H9 (cell line): ENCODE results near the gene ARHGEF1. TPM values are rescaled to one million over a fixed set of nuclear protein-coding genes. Genes with fewer than 3 reads are reported as not detected.

ENCODE experiments used
- DNase-seq: peaks from one replicate; pipeline ENCODE4 v3.0.0-alpha.2; 2017
- H2AFZ ChIP-seq: one replicate; pipeline ENCODE4 v1.6.1; 2013; ENCODE audit warnings: mild to moderate bottlenecking, low read length, control low read depth, moderate library complexity
- H2AK5ac ChIP-seq: 2 replicates; pipeline ENCODE4 v1.6.1; 2013; ENCODE audit warnings: low read length, control low read depth, mixed read lengths; ENCODE audit not compliant: insufficient read length
- H2BK120ac ChIP-seq: one replicate; pipeline ENCODE4 v1.6.1; 2013; ENCODE audit warnings: low read depth, mild to moderate bottlenecking, low read length, control low read depth, inconsistent platforms; ENCODE audit not compliant: poor library complexity, severe bottlenecking
- H2BK12ac ChIP-seq: 2 replicates; pipeline ENCODE4 v1.6.1; 2013; ENCODE audit warnings: low read length, control low read depth, mixed read lengths, low read depth; ENCODE audit not compliant: insufficient read length
- H2BK15ac ChIP-seq: 2 replicates; pipeline ENCODE4 v1.6.1; 2013; ENCODE audit warnings: low read depth, low read length, control low read depth
- H2BK20ac ChIP-seq: one replicate; pipeline ENCODE4 v1.6.1; 2013; ENCODE audit warnings: low read depth, mild to moderate bottlenecking, low read length, control low read depth, inconsistent platforms; ENCODE audit not compliant: poor library complexity, severe bottlenecking
- H2BK5ac ChIP-seq: 2 replicates; pipeline ENCODE4 v1.6.1; 2013; ENCODE audit warnings: low read length, control low read depth, mixed read lengths; ENCODE audit not compliant: insufficient read length
- H3K14ac ChIP-seq: 2 replicates; pipeline ENCODE4 v1.6.1; 2013; ENCODE audit warnings: low read length, control low read depth; ENCODE audit not compliant: insufficient read depth
- H3K18ac ChIP-seq: 2 replicates; pipeline ENCODE4 v1.6.1; 2013; ENCODE audit warnings: low read depth, mild to moderate bottlenecking, mixed read lengths, low read length, control low read depth; ENCODE audit not compliant: insufficient read length
- H3K23ac ChIP-seq: 2 replicates; pipeline ENCODE4 v1.6.1; 2013; ENCODE audit warnings: low read length, control low read depth, mixed read lengths, low read depth; ENCODE audit not compliant: insufficient read length
- H3K23me2 ChIP-seq: 2 replicates; pipeline ENCODE4 v1.6.1; 2013; ENCODE audit warnings: low read depth, mild to moderate bottlenecking, mixed read lengths, low read length, control low read depth; ENCODE audit not compliant: insufficient read length, poor library complexity, severe bottlenecking
- H3K27ac ChIP-seq: 2 replicates; pipeline ENCODE4 v1.5.1; 2013; ENCODE audit warnings: low read length, control low read depth, mixed read lengths, low read depth; ENCODE audit not compliant: insufficient read length
- H3K27me3 ChIP-seq: 2 replicates; pipeline ENCODE4 v1.6.1; 2013; ENCODE audit warnings: low read length, control low read depth, inconsistent platforms; ENCODE audit not compliant: insufficient read depth
- H3K4ac ChIP-seq: 2 replicates; pipeline ENCODE4 v1.6.1; 2013; ENCODE audit warnings: low read depth, mild to moderate bottlenecking, control low read depth, inconsistent platforms, low read length, moderate library complexity
- H3K4me1 ChIP-seq: 2 replicates; pipeline ENCODE4 v1.6.1; 2013; ENCODE audit warnings: low read length, control low read depth, inconsistent platforms; ENCODE audit not compliant: insufficient read depth
- H3K4me2 ChIP-seq: 2 replicates; pipeline ENCODE4 v1.6.1; 2013; ENCODE audit warnings: low read length, control low read depth, mixed read lengths; ENCODE audit not compliant: insufficient read length, insufficient read depth
- H3K56ac ChIP-seq: 2 replicates; pipeline ENCODE4 v1.6.1; 2013; ENCODE audit warnings: low read depth, mild to moderate bottlenecking, mixed read lengths, low read length, control low read depth; ENCODE audit not compliant: insufficient read length
- H3K79me1 ChIP-seq: 2 replicates; pipeline ENCODE4 v1.6.1; 2013; ENCODE audit warnings: low read depth, mild to moderate bottlenecking, moderate library complexity, low read length, control low read depth, inconsistent platforms; ENCODE audit not compliant: insufficient read depth, poor library complexity, severe bottlenecking
- H3K79me2 ChIP-seq: 2 replicates; pipeline ENCODE4 v1.6.1; 2013; ENCODE audit warnings: low read length, control low read depth, inconsistent platforms; ENCODE audit not compliant: insufficient read depth
- H3K9ac ChIP-seq: 2 replicates; pipeline ENCODE4 v1.6.1; 2013; ENCODE audit warnings: low read length, control low read depth, mixed read lengths; ENCODE audit not compliant: insufficient read length; ENCODE audit errors: extremely low read depth
- H3K9me3 ChIP-seq: one replicate; pipeline ENCODE4 v1.6.1; 2013; ENCODE audit warnings: low read depth, low read length, inconsistent platforms; ENCODE audit not compliant: control insufficient read depth
- H3T11ph ChIP-seq: one replicate; pipeline ENCODE4 v1.6.1; 2013; ENCODE audit warnings: mild to moderate bottlenecking, low read length, control low read depth, inconsistent platforms
- H4K20me1 ChIP-seq: one replicate; pipeline ENCODE4 v1.6.1; 2013; ENCODE audit not compliant: control insufficient read depth, insufficient read length, insufficient read depth
- H4K5ac ChIP-seq: 2 replicates; pipeline ENCODE4 v1.6.1; 2013; ENCODE audit warnings: low read depth, mild to moderate bottlenecking, mixed read lengths, low read length, control low read depth; ENCODE audit not compliant: insufficient read length
- H4K8ac ChIP-seq: replicated peaks from 2 replicates; pipeline ENCODE4 v1.6.1; 2013; ENCODE audit warnings: low read length, control low read depth, mixed read lengths, low read depth; ENCODE audit not compliant: insufficient read length
- H4K91ac ChIP-seq: 2 replicates; pipeline ENCODE4 v1.6.1; 2013; ENCODE audit warnings: low read depth, mild to moderate bottlenecking, moderate library complexity, mixed read lengths, low read length, control low read depth; ENCODE audit not compliant: insufficient read length
- H3K27ac Mint-ChIP-seq, 3 experiments: 2 replicates in 2 of 3; 3 replicates in 1 of 3; pipeline ENCODE4 v1.8.0; 2020 to 2021; ENCODE audit warnings: mixed read lengths in 3 of 3, mild to moderate bottlenecking in 1 of 3, moderate library complexity in 1 of 3
- H3K27me3 Mint-ChIP-seq: 2 replicates; pipeline ENCODE4 v1.8.0; 2021; ENCODE audit warnings: low read depth, mild to moderate bottlenecking, moderate library complexity, mixed read lengths
- H3K36me3 Mint-ChIP-seq, 3 experiments: 2 replicates in 2 of 3; 3 replicates in 1 of 3; pipeline ENCODE4 v1.8.0; 2020 to 2021; ENCODE audit warnings: low read depth in 3 of 3, mixed read lengths in 3 of 3; ENCODE audit not compliant: insufficient read depth in 1 of 3
- H3K4me1 Mint-ChIP-seq, 2 experiments: 2 replicates each; pipeline ENCODE4 v1.8.0; 2020; ENCODE audit warnings: mixed read lengths in 2 of 2
- H3K4me3 Mint-ChIP-seq, 2 experiments: 2 replicates in 1 of 2; 3 replicates in 1 of 2; pipeline ENCODE4 v1.8.0; 2020 to 2021; ENCODE audit warnings: mild to moderate bottlenecking in 2 of 2, mixed read lengths in 2 of 2, moderate library complexity in 1 of 2
- H3K9me3 Mint-ChIP-seq, 2 experiments: 2 replicates in 1 of 2; 3 replicates in 1 of 2; pipeline ENCODE4 v1.8.0; 2020; ENCODE audit warnings: mild to moderate bottlenecking in 2 of 2, mixed read lengths in 2 of 2, moderate library complexity in 1 of 2
- WGBS: extraction: QIAGEN DNeasy Blood & Tissue Kit; methylation state at CpG from one replicate; pipeline ENCODE4 v1.1.7; 2013; ENCODE audit warnings: missing lambda C conversion rate, low lambda C conversion rate, mixed read lengths; ENCODE audit not compliant: insufficient read length; ENCODE audit errors: extremely low coverage; 5-methylcytosine and 5-hydroxymethylcytosine counted together
- total RNA-seq: library from RNA; stranded (reverse); gene quantifications from 2 replicates; pipeline ENCODE4 v1.2.1, GENCODE V29; 2021
- TF ChIP-seq, protein P1 (sequence below): fragments of 200-600 bp; sonication (generic); conservative IDR thresholded peaks from 3 replicates; pipeline ENCODE4 v1.8.0; 2021; ENCODE audit warnings: antibody characterized with exemption, mild to moderate bottlenecking

ARHGEF1 gene
- total RNA-seq, 1 experiment from 2014 or later: 50.3 TPM

DNA sequence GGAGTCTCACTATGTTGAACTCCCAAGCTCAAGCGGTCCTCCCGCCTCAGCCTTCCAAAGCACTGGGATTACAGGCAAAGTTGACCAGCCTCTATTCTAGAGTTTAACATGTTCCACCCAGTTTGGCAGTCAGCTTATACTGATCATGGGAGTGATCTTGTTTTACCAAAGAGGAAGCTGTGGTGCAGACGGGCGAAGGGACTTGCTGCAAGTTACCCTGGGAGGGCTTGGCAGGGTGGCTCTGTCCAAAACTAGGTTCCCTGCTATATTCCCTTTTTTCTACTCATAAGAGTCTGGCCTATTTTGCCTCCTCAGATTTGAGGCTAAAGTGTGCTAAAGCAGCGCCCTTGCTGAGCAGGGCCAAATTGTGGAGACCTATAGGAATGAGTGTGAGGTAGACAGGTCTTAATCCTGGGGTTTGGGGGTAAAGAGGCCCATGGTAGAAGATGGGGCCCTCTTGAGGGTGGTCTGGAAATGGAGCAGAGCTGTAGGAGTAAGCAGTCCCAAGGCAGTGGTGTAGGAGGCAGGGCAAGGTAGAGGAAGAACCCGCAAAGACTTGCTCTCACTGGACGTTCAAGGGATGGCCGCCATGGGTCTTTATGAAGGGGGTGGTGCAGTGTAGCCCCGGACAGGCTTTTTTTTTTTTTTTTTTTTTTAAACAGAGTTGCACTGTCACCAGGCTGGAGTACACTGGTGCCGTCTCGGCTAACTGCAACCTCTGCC lies 19.6 kb upstream of the ARHGEF1 start:
- Histone ChIP-seq H4K20me1 (no peaks in the 10 kb centered on the region), H2BK5ac (no peak overlapping the region), H2BK12ac (no peak overlapping the region), H3K4me1 (no peaks in the 10 kb centered on the region; the same call in 1 of the 2 replicates), H3K18ac (no peak overlapping the region), H4K5ac (no peak overlapping the region), H3K23me2 (peaks cover 9% of the 10 kb centered on the region), H3K27ac (no peak overlapping the region), H2AK5ac (no peak overlapping the region), H3K79me1 (peaks cover 22% of the 10 kb centered on the region), H3K4ac (no peak overlapping the region), H4K91ac (no peak overlapping the region), H3K27me3 (no peaks in the 10 kb centered on the region), H3K14ac (no peak overlapping the region), H3K56ac (no peak overlapping the region), H3T11ph (no peak overlapping the region), H3K79me2 (peaks cover 29% of the 10 kb centered on the region), H2AFZ (no peak overlapping the region), H4K8ac (no peak overlapping the region), H2BK20ac (no peak overlapping the region), H3K4me2 (no peak overlapping the region), H3K9ac (no peak overlapping the region), H3K9me3 (no peaks in the 10 kb centered on the region), H2BK120ac (no peak overlapping the region), H3K23ac (no peak overlapping the region), H2BK15ac (no peak overlapping the region)
- Mint-ChIP-seq H3K4me1 (peaks cover 38 to 51% of the 10 kb centered on the region in 2 experiments), H3K9me3 (no peaks in the 10 kb centered on the region; a peak in 1 of 5 replicates), H3K27me3 (no peaks in the 10 kb centered on the region; the same call in 1 of the 2 replicates), H3K27ac (peak overlapping the region; percentile 82 to 97 (median 95); a peak in 6 of 7 replicates), H3K4me3 (peak overlapping the region; percentile 29 to 43; a peak in 4 of 5 replicates), H3K36me3 (peaks cover 57 to 77% (median 66%) of the 10 kb centered on the region in 3 experiments)
- no peak for DNase-seq
- TF ChIP-seq, protein P1, sequence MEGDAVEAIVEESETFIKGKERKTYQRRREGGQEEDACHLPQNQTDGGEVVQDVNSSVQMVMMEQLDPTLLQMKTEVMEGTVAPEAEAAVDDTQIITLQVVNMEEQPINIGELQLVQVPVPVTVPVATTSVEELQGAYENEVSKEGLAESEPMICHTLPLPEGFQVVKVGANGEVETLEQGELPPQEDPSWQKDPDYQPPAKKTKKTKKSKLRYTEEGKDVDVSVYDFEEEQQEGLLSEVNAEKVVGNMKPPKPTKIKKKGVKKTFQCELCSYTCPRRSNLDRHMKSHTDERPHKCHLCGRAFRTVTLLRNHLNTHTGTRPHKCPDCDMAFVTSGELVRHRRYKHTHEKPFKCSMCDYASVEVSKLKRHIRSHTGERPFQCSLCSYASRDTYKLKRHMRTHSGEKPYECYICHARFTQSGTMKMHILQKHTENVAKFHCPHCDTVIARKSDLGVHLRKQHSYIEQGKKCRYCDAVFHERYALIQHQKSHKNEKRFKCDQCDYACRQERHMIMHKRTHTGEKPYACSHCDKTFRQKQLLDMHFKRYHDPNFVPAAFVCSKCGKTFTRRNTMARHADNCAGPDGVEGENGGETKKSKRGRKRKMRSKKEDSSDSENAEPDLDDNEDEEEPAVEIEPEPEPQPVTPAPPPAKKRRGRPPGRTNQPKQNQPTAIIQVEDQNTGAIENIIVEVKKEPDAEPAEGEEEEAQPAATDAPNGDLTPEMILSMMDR: no peak
- WGBS: no CpG with 5 or more reads among the region's 11 CpGs
